Spleen (tissue), 7 donors: ENCODE data around the gene KIAA0825.

Source experiments
- POLR2A ChIP-seq, 3 donors: fragments of 450-650 bp; IDR thresholded peaks; one replicate each; pipeline ENCODE4 v1.5.1; 2017; ENCODE audit warnings: antibody characterized with exemption in 3 of 3, mild to moderate bottlenecking in 1 of 3
- TF ChIP-seq, protein P1 (sequence below), 11 experiments: fragments of 200-600 bp in 7 of 11; fragments of 450-650 bp in 4 of 11; sonication (generic) in 4 of 11; IDR thresholded peaks in 8 of 11; conservative IDR thresholded peaks in 3 of 11; 1 replicate in 7 of 11; 2 replicates in 4 of 11; pipeline versions ENCODE4 v1.4.0 to v1.8.0; 2016 to 2021; ENCODE audit warnings: antibody characterized with exemption in 11 of 11, inconsistent platforms in 4 of 11, mild to moderate bottlenecking in 1 of 11
- donor health status: DM: no; HTN: no; CAD: no; lungs with moderate emphysema.
- donor health status: DM: no; HTN: no; CAD: no.
- donor health status: DM: no; HTN: no; CAD: no.

DNA sequence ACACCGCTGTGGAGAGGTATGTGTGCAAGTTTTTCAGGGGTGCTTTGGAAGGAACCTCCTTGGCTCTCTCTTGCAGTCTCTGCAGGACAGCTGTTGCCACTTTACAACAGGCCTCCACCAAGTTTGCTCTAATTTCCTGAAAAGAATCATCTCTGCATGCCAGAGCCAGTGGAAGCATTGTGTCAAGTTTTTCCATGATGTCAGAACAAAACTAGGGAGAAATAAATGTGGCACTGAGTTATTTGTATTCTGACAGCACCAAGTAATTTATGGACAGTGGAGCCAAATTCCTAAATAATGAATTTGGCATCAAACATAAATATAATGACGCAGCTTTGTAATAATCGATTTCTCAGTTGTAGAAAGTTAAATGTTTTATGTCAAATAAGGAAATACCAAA is 146.9 kb downstream of the KIAA0825 start:
- TF ChIP-seq POLR2A (IDR thresholded peaks at IDR 0.05), result no peak
- TF ChIP-seq, protein P1, sequence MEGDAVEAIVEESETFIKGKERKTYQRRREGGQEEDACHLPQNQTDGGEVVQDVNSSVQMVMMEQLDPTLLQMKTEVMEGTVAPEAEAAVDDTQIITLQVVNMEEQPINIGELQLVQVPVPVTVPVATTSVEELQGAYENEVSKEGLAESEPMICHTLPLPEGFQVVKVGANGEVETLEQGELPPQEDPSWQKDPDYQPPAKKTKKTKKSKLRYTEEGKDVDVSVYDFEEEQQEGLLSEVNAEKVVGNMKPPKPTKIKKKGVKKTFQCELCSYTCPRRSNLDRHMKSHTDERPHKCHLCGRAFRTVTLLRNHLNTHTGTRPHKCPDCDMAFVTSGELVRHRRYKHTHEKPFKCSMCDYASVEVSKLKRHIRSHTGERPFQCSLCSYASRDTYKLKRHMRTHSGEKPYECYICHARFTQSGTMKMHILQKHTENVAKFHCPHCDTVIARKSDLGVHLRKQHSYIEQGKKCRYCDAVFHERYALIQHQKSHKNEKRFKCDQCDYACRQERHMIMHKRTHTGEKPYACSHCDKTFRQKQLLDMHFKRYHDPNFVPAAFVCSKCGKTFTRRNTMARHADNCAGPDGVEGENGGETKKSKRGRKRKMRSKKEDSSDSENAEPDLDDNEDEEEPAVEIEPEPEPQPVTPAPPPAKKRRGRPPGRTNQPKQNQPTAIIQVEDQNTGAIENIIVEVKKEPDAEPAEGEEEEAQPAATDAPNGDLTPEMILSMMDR (IDR thresholded peaks at IDR 0.05 in 8 of 11, conservative IDR thresholded peaks at IDR 0.05 in 3 of 11), result no peak
